HL-60 (cell line): Measurements from ENCODE around the gene AKT1S1.

Source experiments
- GABPA ChIP-seq: IDR thresholded peaks from 2 replicates; pipeline ENCODE4 v1.6.1; 2012; ENCODE audit warnings: low read depth
- SPI1 ChIP-seq: IDR thresholded peaks from 2 replicates; pipeline ENCODE4 v1.6.1; 2012; ENCODE audit warnings: low read depth, mild to moderate bottlenecking, borderline replicate concordance
- TF ChIP-seq, protein P1 (sequence below): IDR thresholded peaks from one replicate; pipeline ENCODE4 v1.5.1; 2011; ENCODE audit warnings: low read length, control low read depth, inconsistent platforms; ENCODE audit not compliant: insufficient read depth
- TF ChIP-seq, protein P2 (sequence below): IDR thresholded peaks from 2 replicates; pipeline ENCODE4 v1.6.1; 2012; ENCODE audit warnings: low read depth; ENCODE audit not compliant: insufficient replicate concordance

DNA sequence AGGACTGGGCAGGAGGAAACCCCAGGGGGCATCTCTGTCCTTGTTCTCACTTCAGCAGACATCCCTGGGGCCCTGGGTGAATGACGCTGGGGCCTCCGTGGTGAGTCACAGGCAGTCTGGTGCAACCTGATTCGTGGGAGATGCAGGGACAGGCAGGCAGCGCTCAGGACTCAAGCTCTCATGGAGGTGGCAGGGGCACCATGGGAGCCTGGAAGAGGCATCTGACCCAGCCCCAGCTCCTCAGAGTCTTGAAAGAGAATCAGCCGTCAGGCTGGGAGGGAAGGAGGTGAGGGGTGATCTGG, 40.2 kb downstream of the AKT1S1 start:
- no peak for TF ChIP-seq GABPA
- TF ChIP-seq, protein P1, sequence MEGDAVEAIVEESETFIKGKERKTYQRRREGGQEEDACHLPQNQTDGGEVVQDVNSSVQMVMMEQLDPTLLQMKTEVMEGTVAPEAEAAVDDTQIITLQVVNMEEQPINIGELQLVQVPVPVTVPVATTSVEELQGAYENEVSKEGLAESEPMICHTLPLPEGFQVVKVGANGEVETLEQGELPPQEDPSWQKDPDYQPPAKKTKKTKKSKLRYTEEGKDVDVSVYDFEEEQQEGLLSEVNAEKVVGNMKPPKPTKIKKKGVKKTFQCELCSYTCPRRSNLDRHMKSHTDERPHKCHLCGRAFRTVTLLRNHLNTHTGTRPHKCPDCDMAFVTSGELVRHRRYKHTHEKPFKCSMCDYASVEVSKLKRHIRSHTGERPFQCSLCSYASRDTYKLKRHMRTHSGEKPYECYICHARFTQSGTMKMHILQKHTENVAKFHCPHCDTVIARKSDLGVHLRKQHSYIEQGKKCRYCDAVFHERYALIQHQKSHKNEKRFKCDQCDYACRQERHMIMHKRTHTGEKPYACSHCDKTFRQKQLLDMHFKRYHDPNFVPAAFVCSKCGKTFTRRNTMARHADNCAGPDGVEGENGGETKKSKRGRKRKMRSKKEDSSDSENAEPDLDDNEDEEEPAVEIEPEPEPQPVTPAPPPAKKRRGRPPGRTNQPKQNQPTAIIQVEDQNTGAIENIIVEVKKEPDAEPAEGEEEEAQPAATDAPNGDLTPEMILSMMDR = no peak
- TF ChIP-seq, protein P2, sequence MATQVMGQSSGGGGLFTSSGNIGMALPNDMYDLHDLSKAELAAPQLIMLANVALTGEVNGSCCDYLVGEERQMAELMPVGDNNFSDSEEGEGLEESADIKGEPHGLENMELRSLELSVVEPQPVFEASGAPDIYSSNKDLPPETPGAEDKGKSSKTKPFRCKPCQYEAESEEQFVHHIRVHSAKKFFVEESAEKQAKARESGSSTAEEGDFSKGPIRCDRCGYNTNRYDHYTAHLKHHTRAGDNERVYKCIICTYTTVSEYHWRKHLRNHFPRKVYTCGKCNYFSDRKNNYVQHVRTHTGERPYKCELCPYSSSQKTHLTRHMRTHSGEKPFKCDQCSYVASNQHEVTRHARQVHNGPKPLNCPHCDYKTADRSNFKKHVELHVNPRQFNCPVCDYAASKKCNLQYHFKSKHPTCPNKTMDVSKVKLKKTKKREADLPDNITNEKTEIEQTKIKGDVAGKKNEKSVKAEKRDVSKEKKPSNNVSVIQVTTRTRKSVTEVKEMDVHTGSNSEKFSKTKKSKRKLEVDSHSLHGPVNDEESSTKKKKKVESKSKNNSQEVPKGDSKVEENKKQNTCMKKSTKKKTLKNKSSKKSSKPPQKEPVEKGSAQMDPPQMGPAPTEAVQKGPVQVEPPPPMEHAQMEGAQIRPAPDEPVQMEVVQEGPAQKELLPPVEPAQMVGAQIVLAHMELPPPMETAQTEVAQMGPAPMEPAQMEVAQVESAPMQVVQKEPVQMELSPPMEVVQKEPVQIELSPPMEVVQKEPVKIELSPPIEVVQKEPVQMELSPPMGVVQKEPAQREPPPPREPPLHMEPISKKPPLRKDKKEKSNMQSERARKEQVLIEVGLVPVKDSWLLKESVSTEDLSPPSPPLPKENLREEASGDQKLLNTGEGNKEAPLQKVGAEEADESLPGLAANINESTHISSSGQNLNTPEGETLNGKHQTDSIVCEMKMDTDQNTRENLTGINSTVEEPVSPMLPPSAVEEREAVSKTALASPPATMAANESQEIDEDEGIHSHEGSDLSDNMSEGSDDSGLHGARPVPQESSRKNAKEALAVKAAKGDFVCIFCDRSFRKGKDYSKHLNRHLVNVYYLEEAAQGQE = no peak
- no peak for TF ChIP-seq SPI1
